ENCODE results near the gene TARDBP.

GRCh38 chr1:11072216-11072917 lies 59.9 kb downstream of the TARDBP start:
- no peak for TF ChIP-seq ZNF274 (IDR thresholded peaks at IDR 0.05; ENCODE audit: low read depth, low read length)
- TF ChIP-seq SUZ12 (IDR thresholded peaks at IDR 0.05; ENCODE audit: extremely low read depth, insufficient read depth, insufficient read length), result no peak

All from NT2/D1 (cell line).